GM12878 (cell line): ENCODE measurements around the gene SFT2D2. TPM values are rescaled to one million over a fixed set of nuclear protein-coding genes. Genes with fewer than 3 reads are reported as not detected.

ENCODE experiments used
- ATAC-seq: fragments of 200-7000 bp; cut with Tn5 transposase; 3 replicates; pipeline ENCODE4 v1.9.1; 2020; ENCODE audit warnings: mild to moderate bottlenecking, moderate library complexity
- BruUV-seq: library from RNA; stranded (reverse); fragments of 400-500 nt; replicated peaks from 2 replicates; lab custom pipeline; 2021; lab: Mats Ljungman, UMichigan
- CTCF ChIA-PET: fragments of 300-600 bp; sonication (Branson Sonifier 250); formaldehyde crosslinking; extraction: SDS; loops from one replicate; lab custom pipeline; 2021; ENCODE audit warnings: inconsistent platforms; lab: Yijun Ruan, JAX
- POLR2A ChIA-PET: fragments of 350-600 bp; formaldehyde crosslinking; extraction: SDS; loops from one replicate; lab custom pipeline; 2021; ENCODE audit warnings: inconsistent platforms; lab: Charles Lee
- RAD21 ChIA-PET: fragments of 300-600 bp; sonication (Branson Sonifier 250); formaldehyde crosslinking; loops from one replicate; lab custom pipeline; 2023; ENCODE audit warnings: antibody characterized with exemption; ENCODE audit not compliant: unreplicated experiment; lab: Charles Lee
- SMC1A ChIA-PET: fragments of 300-600 bp; sonication (Branson Sonifier 250); formaldehyde crosslinking; loops from one replicate; lab custom pipeline; 2023; ENCODE audit not compliant: unreplicated experiment, uncharacterized antibody; lab: Charles Lee
- DNase-seq: peaks from one replicate; pipeline ENCODE4 v3.0.0-alpha.2; 2011; ENCODE audit warnings: low read depth, low spot score
- FAIRE-seq: peaks from 3 replicates; lab custom pipeline; 2011; peaks lifted over from hg19 to GRCh38; lab: Jason Lieb, UNC
- H2AFZ ChIP-seq: 2 replicates; pipeline ENCODE4 v1.6.0; 2011; ENCODE audit warnings: low read depth, low read length, control low read depth; ENCODE audit not compliant: control insufficient read depth
- H3K27ac ChIP-seq: 2 replicates; pipeline ENCODE4 v1.5.1; 2011; ENCODE audit warnings: control low read depth; ENCODE audit not compliant: control insufficient read depth, insufficient read depth
- H3K27me3 ChIP-seq, 2 experiments: replicated peaks in 1 of 2; 2 replicates each; pipeline versions ENCODE4 v1.6.0 to v1.6.1; 2011; ENCODE audit warnings: low read length in 1 of 2; ENCODE audit not compliant: control insufficient read depth in 2 of 2, insufficient read depth in 2 of 2
- H3K36me3 ChIP-seq, 2 experiments: 2 replicates each; pipeline ENCODE4 v1.5.1; 2011; ENCODE audit warnings: low read length in 1 of 2; ENCODE audit not compliant: control insufficient read depth in 2 of 2, insufficient read depth in 2 of 2
- H3K4me1 ChIP-seq: 2 replicates; pipeline ENCODE4 v1.6.1; 2011; ENCODE audit warnings: mild to moderate bottlenecking, low read length, moderate library complexity, mixed read lengths; ENCODE audit not compliant: control insufficient read depth, insufficient read depth
- H3K4me2 ChIP-seq: 2 replicates; pipeline ENCODE4 v1.6.0; 2011; ENCODE audit warnings: control low read depth; ENCODE audit not compliant: control insufficient read depth, insufficient read depth
- H3K4me3 ChIP-seq: fragments of 200-600 bp; sonication (generic); 2 replicates; pipeline ENCODE4 v1.5.1; 2016
- H3K79me2 ChIP-seq: 2 replicates; pipeline ENCODE4 v1.6.0; 2011; ENCODE audit warnings: low read length; ENCODE audit not compliant: control insufficient read depth, insufficient read depth
- H3K9ac ChIP-seq: 2 replicates; pipeline ENCODE4 v1.8.0; 2011; ENCODE audit warnings: low read length, control low read depth, mixed read lengths; ENCODE audit not compliant: control insufficient read depth, insufficient read depth
- H3K9me3 ChIP-seq: replicated peaks from 3 replicates; pipeline ENCODE4 v1.5.1; 2011; ENCODE audit warnings: mild to moderate bottlenecking, low read length; ENCODE audit not compliant: control insufficient read depth, insufficient read depth
- H4K20me1 ChIP-seq: 2 replicates; pipeline ENCODE4 v1.6.0; 2011; ENCODE audit not compliant: control insufficient read depth, insufficient read depth
- ATF7 ChIP-seq: fragments of 450-650 bp; IDR thresholded peaks from 2 replicates; pipeline ENCODE4 v1.6.1; 2016; ENCODE audit warnings: low read depth, mild to moderate bottlenecking
- CBFB ChIP-seq: IDR thresholded peaks from 2 replicates; pipeline ENCODE4 v1.6.1; 2016; ENCODE audit warnings: antibody characterized with exemption, low read depth
- CREB1 ChIP-seq: IDR thresholded peaks from 2 replicates; pipeline ENCODE4 v1.6.1; 2012; ENCODE audit warnings: low read depth, mild to moderate bottlenecking, inconsistent platforms
- CREM ChIP-seq: IDR thresholded peaks from 2 replicates; pipeline ENCODE4 v1.6.1; 2014; ENCODE audit warnings: antibody characterized with exemption, low read depth
- ETV6 ChIP-seq, 2 experiments: fragments of 450-650 bp in 1 of 2; IDR thresholded peaks in 1 of 2; conservative IDR thresholded peaks in 1 of 2; 2 replicates each; pipeline ENCODE4 v1.6.1; 2014; ENCODE audit warnings: antibody characterized with exemption in 1 of 2, borderline replicate concordance in 1 of 2, low read depth in 1 of 2, mild to moderate bottlenecking in 1 of 2, moderate library complexity in 1 of 2
- MEF2B ChIP-seq: fragments of 450-650 bp; IDR thresholded peaks from 2 replicates; pipeline ENCODE4 v1.6.1; 2018; ENCODE audit warnings: mild to moderate bottlenecking, moderate library complexity; ENCODE audit not compliant: partially characterized antibody, poor library complexity, severe bottlenecking
- MTA2 ChIP-seq: fragments of 450-650 bp; IDR thresholded peaks from 2 replicates; pipeline ENCODE4 v1.6.1; 2016; ENCODE audit warnings: low read depth, mild to moderate bottlenecking, moderate library complexity
- NR2C1 ChIP-seq: fragments of 450-650 bp; IDR thresholded peaks from 2 replicates; pipeline ENCODE4 v1.6.1; 2017; ENCODE audit warnings: antibody characterized with exemption, mild to moderate bottlenecking, moderate library complexity
- RUNX3 ChIP-seq: IDR thresholded peaks from 2 replicates; pipeline ENCODE4 v1.6.1; 2012; ENCODE audit warnings: low read length, inconsistent platforms
- ZNF274 ChIP-seq: IDR thresholded peaks from one replicate; pipeline ENCODE4 v1.8.0; 2011; ENCODE audit not compliant: insufficient read length, insufficient read depth
- ZNF384 ChIP-seq: IDR thresholded peaks from 2 replicates; pipeline ENCODE4 v1.6.1; 2012; ENCODE audit warnings: low read depth, mild to moderate bottlenecking, low read length, improper control_type of control experiment, borderline replicate concordance
- ZNF622 ChIP-seq: fragments of 450-650 bp; IDR thresholded peaks from 2 replicates; pipeline ENCODE4 v1.6.1; 2017; ENCODE audit warnings: mild to moderate bottlenecking, inconsistent platforms
- WGBS: methylation state at CpG from one replicate; pipeline ENCODE4 v1.1.6; 2016; ENCODE audit warnings: low lambda C conversion rate; ENCODE audit not compliant: insufficient replicate concordance, insufficient coverage; ENCODE audit errors: missing lambda C conversion rate; 5-methylcytosine and 5-hydroxymethylcytosine counted together
- in situ Hi-C: fragments of 300-500 bp; cut with MboI; formaldehyde crosslinking; loops from 9 replicates; pipeline ENCODE4 v1.14.3; 2018; ENCODE audit warnings: mixed read lengths
- intact Hi-C: fragments of 100-400 bp; cut with micrococcal nuclease; formaldehyde crosslinking; loops from one replicate; pipeline ENCODE4 v1.14.2; 2022; ENCODE audit not compliant: unreplicated experiment
- polyA plus RNA-seq, 11 experiments: library from polyadenylated mRNA; depleted of rRNA in 4 of 11; unstranded in 6 of 11; stranded (reverse) in 5 of 11; fragments of >200 nt; fragmentation: Nextera tagmentation in 4 of 11; fragmentation: Illumina TruSeq in 1 of 11; extraction: Ambion mirVana in 4 of 11; extraction: Trizol in 1 of 11; gene quantifications; 1 replicate in 1 of 11; 2 replicates in 10 of 11; pipeline versions ENCODE4 v1.2.1 to v1.2.3, GENCODE V29; 2011 to 2016; ENCODE audit warnings: inconsistent platforms in 2 of 11, missing spikeins in 2 of 11, low read depth in 1 of 11
- total RNA-seq, 4 experiments: library from RNA; depleted of rRNA in 3 of 4; stranded (reverse); fragments of >200 nt in 3 of 4; fragmentation: Illumina TruSeq in 1 of 4; extraction: Trizol in 1 of 4; gene quantifications; 2 replicates each; pipeline versions ENCODE4 v1.2.1 to v1.2.3, GENCODE V29; 2013 to 2021
- TF ChIP-seq, protein P1 (sequence below): fragments of 450-650 bp; IDR thresholded peaks from 2 replicates; pipeline ENCODE4 v1.6.1; 2017; ENCODE audit warnings: low read depth, mild to moderate bottlenecking, moderate library complexity
- TF ChIP-seq, protein P2 (sequence below): IDR thresholded peaks from 2 replicates; pipeline ENCODE4 v1.6.1; 2012; ENCODE audit warnings: low read length, inconsistent platforms

The SFT2D2 gene
- total and polyA plus RNA-seq, 10 of the 15 experiments (the other 5 are each of a cell fraction or from before 2014, with no cell fraction given), result 5.6 to 49.6 (median 24.9) TPM

DNA sequence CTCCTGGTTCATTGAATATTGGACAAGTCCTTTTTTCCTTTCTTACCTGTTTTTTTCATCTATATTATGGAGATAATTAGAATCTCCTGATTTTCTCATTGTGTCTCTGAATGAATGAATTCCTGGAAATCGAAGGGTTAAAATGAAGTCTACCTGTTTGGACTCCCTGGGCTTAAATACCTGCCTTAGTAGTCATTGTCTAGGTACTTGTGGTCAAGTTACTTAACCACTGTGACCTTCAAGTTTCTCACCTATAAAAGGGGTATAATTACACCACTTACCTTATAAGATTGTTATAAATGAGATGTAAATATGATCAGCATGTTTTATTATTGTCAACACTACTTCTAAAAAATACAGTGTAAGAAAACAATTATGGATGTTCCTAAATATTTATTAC, 45.8 kb downstream of the SFT2D2 start:
- H3K27me3 ChIP-seq, result no peaks in the 10 kb centered on the region
- no peak overlapping the region for H3K4me3 ChIP-seq
- DNase-seq (no peak), ATAC-seq (no peak), FAIRE-seq (peak; percentile 78)
- no TSS peak for BruUV-seq
- TF ChIP-seq, protein P1, sequence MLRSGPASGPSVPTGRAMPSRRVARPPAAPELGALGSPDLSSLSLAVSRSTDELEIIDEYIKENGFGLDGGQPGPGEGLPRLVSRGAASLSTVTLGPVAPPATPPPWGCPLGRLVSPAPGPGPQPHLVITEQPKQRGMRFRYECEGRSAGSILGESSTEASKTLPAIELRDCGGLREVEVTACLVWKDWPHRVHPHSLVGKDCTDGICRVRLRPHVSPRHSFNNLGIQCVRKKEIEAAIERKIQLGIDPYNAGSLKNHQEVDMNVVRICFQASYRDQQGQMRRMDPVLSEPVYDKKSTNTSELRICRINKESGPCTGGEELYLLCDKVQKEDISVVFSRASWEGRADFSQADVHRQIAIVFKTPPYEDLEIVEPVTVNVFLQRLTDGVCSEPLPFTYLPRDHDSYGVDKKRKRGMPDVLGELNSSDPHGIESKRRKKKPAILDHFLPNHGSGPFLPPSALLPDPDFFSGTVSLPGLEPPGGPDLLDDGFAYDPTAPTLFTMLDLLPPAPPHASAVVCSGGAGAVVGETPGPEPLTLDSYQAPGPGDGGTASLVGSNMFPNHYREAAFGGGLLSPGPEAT, result no peak
- no peak for TF ChIP-seq ATF7
- TF ChIP-seq CREB1, result no peak
- peak; percentile 22; the same call in 1 of the 2 replicates for TF ChIP-seq RUNX3
- no peak overlapping the region for H3K9ac ChIP-seq
- H3K4me1 ChIP-seq, result no peaks in the 10 kb centered on the region
- H4K20me1 ChIP-seq, result no peaks in the 10 kb centered on the region
- no peak overlapping the region for H2AFZ ChIP-seq
- no peaks in the 10 kb centered on the region for H3K79me2 ChIP-seq
- ChIA-PET RAD21 (no interaction called here), CTCF (no interaction called here), SMC1A (no interaction called here), POLR2A (no interaction called here)
- in situ Hi-C loops, result no loop called here
- no peak overlapping the region for H3K27ac ChIP-seq
- H3K4me2 ChIP-seq, result no peak overlapping the region
- no peaks in the 10 kb centered on the region for H3K36me3 ChIP-seq
- H3K9me3 ChIP-seq, result peaks cover 3% of the 10 kb centered on the region; the same call in 2 of the 3 replicates
- intact Hi-C loops, result no loop called here
- 59% methylated on average over 1 of the region's 1 CpG for WGBS

GRCh38 chr1:168273575-168273974, 47.8 kb downstream of the SFT2D2 start:
- ATAC-seq, result peak; percentile 16; the same call in 1 of the 3 replicates
- in situ Hi-C loops, result no loop called here
- TF ChIP-seq ZNF274 (no peak), CREM (peak; percentile 35; the same call in 1 of the 2 replicates), ATF7 (peak; percentile 13; the same call in 1 of the 2 replicates), ETV6 (conservative IDR thresholded peaks at IDR 0.05 in 1 of 2, IDR thresholded peaks at IDR 0.05 in 1 of 2; ENCODE audit: borderline replicate concordance in 1 of 2, low read depth in 1 of 2) (no peak), NR2C1 (no peak), CBFB (peak; percentile 90), MTA2 (no peak), ZNF622 (no peak), MEF2B (peak; percentile 30), ZNF384 (no peak)
- TF ChIP-seq, protein P2, sequence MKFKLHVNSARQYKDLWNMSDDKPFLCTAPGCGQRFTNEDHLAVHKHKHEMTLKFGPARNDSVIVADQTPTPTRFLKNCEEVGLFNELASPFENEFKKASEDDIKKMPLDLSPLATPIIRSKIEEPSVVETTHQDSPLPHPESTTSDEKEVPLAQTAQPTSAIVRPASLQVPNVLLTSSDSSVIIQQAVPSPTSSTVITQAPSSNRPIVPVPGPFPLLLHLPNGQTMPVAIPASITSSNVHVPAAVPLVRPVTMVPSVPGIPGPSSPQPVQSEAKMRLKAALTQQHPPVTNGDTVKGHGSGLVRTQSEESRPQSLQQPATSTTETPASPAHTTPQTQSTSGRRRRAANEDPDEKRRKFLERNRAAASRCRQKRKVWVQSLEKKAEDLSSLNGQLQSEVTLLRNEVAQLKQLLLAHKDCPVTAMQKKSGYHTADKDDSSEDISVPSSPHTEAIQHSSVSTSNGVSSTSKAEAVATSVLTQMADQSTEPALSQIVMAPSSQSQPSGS, result peak; percentile 75

More at GRCh38 chr1:168273575-168273974, 47.8 kb downstream of the SFT2D2 start:
- ChIA-PET POLR2A (no interaction called here), CTCF (interaction anchor here (1.0 kb wide), 1 partner anchor 39 kb away, joined by 4 read pairs; no protein-coding TSS in a partner anchor), RAD21 (no interaction called here), SMC1A (no interaction called here)
- H3K27ac ChIP-seq, result no peak overlapping the region
- no peak overlapping the region for H2AFZ ChIP-seq
- FAIRE-seq (no peak), DNase-seq (no peak)
- H3K36me3 ChIP-seq, result no peaks in the 10 kb centered on the region
- no peaks in the 10 kb centered on the region for H3K4me1 ChIP-seq
- no peaks in the 10 kb centered on the region for H4K20me1 ChIP-seq
- 0% methylated on average over 1 of the region's 1 CpG for WGBS
- H3K4me3 ChIP-seq, result no peak overlapping the region
- BruUV-seq, result no TSS peak
- H3K27me3 ChIP-seq, result no peaks in the 10 kb centered on the region
- H3K9ac ChIP-seq, result no peak overlapping the region
- peaks cover 3% of the 10 kb centered on the region; the same call in 2 of the 3 replicates for H3K9me3 ChIP-seq
- peak overlapping the region; percentile 25; the same call in 1 of the 2 replicates for H3K4me2 ChIP-seq
- no peaks in the 10 kb centered on the region for H3K79me2 ChIP-seq
- intact Hi-C loops, result no loop called here
